ENCODE measurements around the gene ELAVL4. TPM values are rescaled to one million over a fixed set of nuclear protein-coding genes. Genes with fewer than 3 reads are reported as not detected.

The ELAVL4 gene
- total RNA-seq, 2 experiments from 2014 or later = not detected

GRCh38 chr1:50237056-50237455, 128.3 kb downstream of the ELAVL4 start:
- ChIA-PET POLR2A (no interaction called here), CTCF (no interaction called here)
- H3K4me3 ChIP-seq (ENCODE audit: low read length) = no peak overlapping the region
- no peaks in the 10 kb centered on the region for H3K4me1 ChIP-seq (ENCODE audit: insufficient read depth, low read length)
- no peak overlapping the region for H3K27ac ChIP-seq (ENCODE audit: low read depth in 1 of 2, low read length in 2 of 2)
- no peak for ATAC-seq (ENCODE audit: poor library complexity)
- H3K9me3 ChIP-seq (ENCODE audit: control insufficient read depth in 1 of 2, insufficient read depth in 1 of 2, low read length in 2 of 2) = peaks cover 0 to 9% of the 10 kb centered on the region in 2 experiments
- H3K9me3 Mint-ChIP-seq = peaks cover 12% of the 10 kb centered on the region
- H3K36me3 ChIP-seq (ENCODE audit: insufficient read depth, low read length) = no peaks in the 10 kb centered on the region
- no peaks in the 10 kb centered on the region for H3K36me3 Mint-ChIP-seq (ENCODE audit: low read depth)
- H3K27me3 ChIP-seq (ENCODE audit: control insufficient read depth in 1 of 2, insufficient read depth in 2 of 2, low read length in 2 of 2) = no peaks in the 10 kb centered on the region
- no peak for DNase-seq
- no peak overlapping the region for H3K4me3 Mint-ChIP-seq
- intact Hi-C loops (cut with DNase I, micrococcal nuclease) = no loop called here
- peaks cover 4% of the 10 kb centered on the region for H3K27me3 Mint-ChIP-seq
- H3K27ac Mint-ChIP-seq = no peak overlapping the region
- no peak for TF ChIP-seq CTCF (IDR thresholded peaks at IDR 0.05)
- no peaks in the 10 kb centered on the region for H3K4me1 Mint-ChIP-seq (ENCODE audit: low read depth)

- TF ChIP-seq CTCF (IDR thresholded peaks at IDR 0.05) = no peak
- Mint-ChIP-seq H3K4me1 (ENCODE audit: low read depth) (no peaks in the 10 kb centered on the region), H3K27me3 (peaks cover 33% of the 10 kb centered on the region), H3K36me3 (ENCODE audit: low read depth) (no peaks in the 10 kb centered on the region), H3K27ac (no peak overlapping the region), H3K9me3 (peaks cover 2% of the 10 kb centered on the region), H3K4me3 (no peak overlapping the region)
- DNase-seq (no peak), ATAC-seq (ENCODE audit: poor library complexity) (no peak)
- peaks cover 0 to under 1% of the 10 kb centered on the region in 2 experiments for H3K27me3 ChIP-seq (ENCODE audit: control insufficient read depth in 1 of 2, insufficient read depth in 2 of 2, low read length in 2 of 2)
- no peaks in the 10 kb centered on the region for H3K4me1 ChIP-seq (ENCODE audit: insufficient read depth, low read length)
- H3K36me3 ChIP-seq (ENCODE audit: insufficient read depth, low read length) = no peaks in the 10 kb centered on the region
- CTCF ChIA-PET = no interaction called here
- no peak overlapping the region for H3K27ac ChIP-seq (ENCODE audit: low read depth in 1 of 2, low read length in 2 of 2)
- no peak overlapping the region for H3K4me3 ChIP-seq (ENCODE audit: low read length)
- intact Hi-C loops (cut with DNase I, micrococcal nuclease) = no loop called here
- H3K9me3 ChIP-seq (ENCODE audit: control insufficient read depth in 1 of 2, insufficient read depth in 1 of 2, low read length in 2 of 2) = no peaks in the 10 kb centered on the region
- POLR2A ChIA-PET = no interaction called here
Measured at GRCh38 chr1:50243939-50244338, 135.2 kb downstream of the ELAVL4 start.

DNA sequence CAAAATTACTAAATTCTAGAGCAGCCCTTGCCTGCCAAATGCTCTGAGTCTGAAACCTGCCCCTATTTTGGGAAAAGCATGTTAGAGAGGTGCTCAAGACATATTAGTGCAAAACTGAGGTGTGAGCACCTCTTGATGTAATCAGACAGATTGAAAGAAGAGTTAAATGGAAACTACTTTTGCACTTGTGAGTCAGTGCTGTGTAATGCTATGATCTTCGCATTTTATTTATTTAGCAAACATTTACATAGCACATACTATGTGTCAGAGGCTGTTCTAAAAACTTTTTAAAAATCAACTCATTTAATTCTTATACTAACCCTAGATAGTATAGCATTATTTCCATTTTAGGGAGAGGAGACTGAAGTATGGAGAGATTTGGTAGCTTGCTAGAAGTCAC, 138.1 kb downstream of the ELAVL4 start:
- ATAC-seq (ENCODE audit: poor library complexity) (no peak), DNase-seq (no peak)
- TF ChIP-seq CTCF (IDR thresholded peaks at IDR 0.05) = no peak
- Histone ChIP-seq H3K4me1 (ENCODE audit: insufficient read depth, low read length) (no peaks in the 10 kb centered on the region), H3K4me3 (ENCODE audit: low read length) (no peak overlapping the region), H3K27ac (ENCODE audit: low read depth in 1 of 2, low read length in 2 of 2) (no peak overlapping the region), H3K36me3 (ENCODE audit: insufficient read depth, low read length) (no peaks in the 10 kb centered on the region), H3K27me3 (ENCODE audit: control insufficient read depth in 1 of 2, insufficient read depth in 2 of 2, low read length in 2 of 2) (peaks cover 0 to 7% of the 10 kb centered on the region in 2 experiments), H3K9me3 (ENCODE audit: control insufficient read depth in 1 of 2, insufficient read depth in 1 of 2, low read length in 2 of 2) (peaks cover 0 to 3% of the 10 kb centered on the region in 2 experiments)
- Mint-ChIP-seq H3K9me3 (peaks cover 2% of the 10 kb centered on the region), H3K27me3 (peaks cover 48% of the 10 kb centered on the region), H3K4me3 (no peak overlapping the region), H3K4me1 (ENCODE audit: low read depth) (no peaks in the 10 kb centered on the region), H3K27ac (no peak overlapping the region), H3K36me3 (ENCODE audit: low read depth) (no peaks in the 10 kb centered on the region)
- POLR2A ChIA-PET = no interaction called here
- intact Hi-C loops (cut with DNase I, micrococcal nuclease) = no loop called here
- CTCF ChIA-PET = interaction anchor here (0.7 kb wide), 1 partner anchor 14 kb away, joined by 3 read pairs; no protein-coding TSS in a partner anchor
